ENCODE results near the gene TSPAN16.

GRCh38 chr19:11338121-11338520 is 42.2 kb downstream of the TSPAN16 start:
- no peak for TF ChIP-seq CTCF (conservative IDR thresholded peaks at IDR 0.05)
- no peak for TF ChIP-seq EZH2 (IDR thresholded peaks at IDR 0.05; ENCODE audit: low read depth)

Data from PC-9 (cell line).